Measurements from ENCODE around the gene UBTF.

GRCh38 chr17:44170135-44170498, 49.4 kb downstream of the UBTF start:
- TF ChIP-seq POLR2AphosphoS5 (IDR thresholded peaks at IDR 0.05; ENCODE audit: borderline replicate concordance, low read depth, low read length) (no peak), EZH2 (IDR thresholded peaks at IDR 0.05) (no peak), FOXP2 (optimal IDR thresholded peaks at IDR 0.05; ENCODE audit: control extremely low read depth, extremely low read length, insufficient read depth) (no peak)

Data from SK-N-MC (cell line).